Measurements from ENCODE around the gene GOLIM4. TPM values are rescaled to one million over a fixed set of nuclear protein-coding genes. Genes with fewer than 3 reads are reported as not detected.

The GOLIM4 gene
- total and polyA plus RNA-seq, 2 of the 13 experiments (the other 11 are each of a cell fraction or from before 2014, with no cell fraction given), result 10.9 to 47.7 TPM

- TF ChIP-seq, protein P1, sequence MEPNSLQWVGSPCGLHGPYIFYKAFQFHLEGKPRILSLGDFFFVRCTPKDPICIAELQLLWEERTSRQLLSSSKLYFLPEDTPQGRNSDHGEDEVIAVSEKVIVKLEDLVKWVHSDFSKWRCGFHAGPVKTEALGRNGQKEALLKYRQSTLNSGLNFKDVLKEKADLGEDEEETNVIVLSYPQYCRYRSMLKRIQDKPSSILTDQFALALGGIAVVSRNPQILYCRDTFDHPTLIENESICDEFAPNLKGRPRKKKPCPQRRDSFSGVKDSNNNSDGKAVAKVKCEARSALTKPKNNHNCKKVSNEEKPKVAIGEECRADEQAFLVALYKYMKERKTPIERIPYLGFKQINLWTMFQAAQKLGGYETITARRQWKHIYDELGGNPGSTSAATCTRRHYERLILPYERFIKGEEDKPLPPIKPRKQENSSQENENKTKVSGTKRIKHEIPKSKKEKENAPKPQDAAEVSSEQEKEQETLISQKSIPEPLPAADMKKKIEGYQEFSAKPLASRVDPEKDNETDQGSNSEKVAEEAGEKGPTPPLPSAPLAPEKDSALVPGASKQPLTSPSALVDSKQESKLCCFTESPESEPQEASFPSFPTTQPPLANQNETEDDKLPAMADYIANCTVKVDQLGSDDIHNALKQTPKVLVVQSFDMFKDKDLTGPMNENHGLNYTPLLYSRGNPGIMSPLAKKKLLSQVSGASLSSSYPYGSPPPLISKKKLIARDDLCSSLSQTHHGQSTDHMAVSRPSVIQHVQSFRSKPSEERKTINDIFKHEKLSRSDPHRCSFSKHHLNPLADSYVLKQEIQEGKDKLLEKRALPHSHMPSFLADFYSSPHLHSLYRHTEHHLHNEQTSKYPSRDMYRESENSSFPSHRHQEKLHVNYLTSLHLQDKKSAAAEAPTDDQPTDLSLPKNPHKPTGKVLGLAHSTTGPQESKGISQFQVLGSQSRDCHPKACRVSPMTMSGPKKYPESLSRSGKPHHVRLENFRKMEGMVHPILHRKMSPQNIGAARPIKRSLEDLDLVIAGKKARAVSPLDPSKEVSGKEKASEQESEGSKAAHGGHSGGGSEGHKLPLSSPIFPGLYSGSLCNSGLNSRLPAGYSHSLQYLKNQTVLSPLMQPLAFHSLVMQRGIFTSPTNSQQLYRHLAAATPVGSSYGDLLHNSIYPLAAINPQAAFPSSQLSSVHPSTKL (CRISPR knock-in tag; IDR thresholded peaks at IDR 0.05), result peak; percentile 47; the same call in 1 of the 2 replicates
- TF ChIP-seq ATF7 (IDR thresholded peaks at IDR 0.05) (no peak), ATF7 (CRISPR knock-in tag; IDR thresholded peaks at IDR 0.05) (no peak), CEBPZ (IDR thresholded peaks at IDR 0.05; ENCODE audit: low read length) (no peak), KLF16 (CRISPR knock-in tag; IDR thresholded peaks at IDR 0.05) (peak in 1 of 2 experiments; percentile 79; a peak in 2 of 4 replicates), CHD4 (IDR thresholded peaks at IDR 0.05; ENCODE audit: borderline replicate concordance, low read length) (no peak), BORCS8-MEF2B (CRISPR knock-in tag; IDR thresholded peaks at IDR 0.05) (peak; percentile 94), PATZ1 (CRISPR knock-in tag; IDR thresholded peaks at IDR 0.05) (peak; percentile 79), ONECUT2 (CRISPR knock-in tag; IDR thresholded peaks at IDR 0.05) (no peak), ZNF256 (CRISPR knock-in tag; conservative IDR thresholded peaks at IDR 0.05) (no peak), ZMAT3 (CRISPR knock-in tag; conservative IDR thresholded peaks at IDR 0.05) (peak; percentile 68; the same call in 1 of the 2 replicates), TRIM24 (CRISPR knock-in tag; IDR thresholded peaks at IDR 0.05) (no peak), MEIS2 (CRISPR knock-in tag; IDR thresholded peaks at IDR 0.05) (peak; percentile 74), JUNB (CRISPR knock-in tag; IDR thresholded peaks at IDR 0.05; ENCODE audit: borderline replicate concordance) (0 out of 2 replicates have a peak, but pooled peaks have one; percentile 78)
- TF ChIP-seq, protein P2, sequence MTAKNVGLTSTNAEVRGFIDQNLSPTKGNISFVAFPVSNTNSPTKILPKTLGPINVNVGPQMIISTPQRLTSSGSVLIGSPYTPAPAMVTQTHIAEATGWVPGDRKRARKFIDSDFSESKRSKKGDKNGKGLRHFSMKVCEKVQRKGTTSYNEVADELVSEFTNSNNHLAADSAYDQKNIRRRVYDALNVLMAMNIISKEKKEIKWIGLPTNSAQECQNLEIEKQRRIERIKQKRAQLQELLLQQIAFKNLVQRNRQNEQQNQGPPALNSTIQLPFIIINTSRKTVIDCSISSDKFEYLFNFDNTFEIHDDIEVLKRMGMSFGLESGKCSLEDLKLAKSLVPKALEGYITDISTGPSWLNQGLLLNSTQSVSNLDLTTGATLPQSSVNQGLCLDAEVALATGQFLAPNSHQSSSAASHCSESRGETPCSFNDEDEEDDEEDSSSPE (CRISPR knock-in tag; IDR thresholded peaks at IDR 0.05), result peak; percentile 81
- TF ChIP-seq, protein P3, sequence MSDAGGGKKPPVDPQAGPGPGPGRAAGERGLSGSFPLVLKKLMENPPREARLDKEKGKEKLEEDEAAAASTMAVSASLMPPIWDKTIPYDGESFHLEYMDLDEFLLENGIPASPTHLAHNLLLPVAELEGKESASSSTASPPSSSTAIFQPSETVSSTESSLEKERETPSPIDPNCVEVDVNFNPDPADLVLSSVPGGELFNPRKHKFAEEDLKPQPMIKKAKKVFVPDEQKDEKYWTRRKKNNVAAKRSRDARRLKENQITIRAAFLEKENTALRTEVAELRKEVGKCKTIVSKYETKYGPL (CRISPR knock-in tag; IDR thresholded peaks at IDR 0.05), result no peak
Observed at GRCh38 chr3:168095611-168096209, at the start of gene GOLIM4 (continued).

Data from HepG2 (cell line).